ENCODE results near the gene HMCES. TPM values are rescaled to one million over a fixed set of nuclear protein-coding genes. Genes with fewer than 3 reads are reported as not detected.

The HMCES gene
- total and polyA plus RNA-seq, 2 donors (not counting 1 experiment from before 2014, with no cell fraction given) = 22.5 to 35.6 TPM

DNA sequence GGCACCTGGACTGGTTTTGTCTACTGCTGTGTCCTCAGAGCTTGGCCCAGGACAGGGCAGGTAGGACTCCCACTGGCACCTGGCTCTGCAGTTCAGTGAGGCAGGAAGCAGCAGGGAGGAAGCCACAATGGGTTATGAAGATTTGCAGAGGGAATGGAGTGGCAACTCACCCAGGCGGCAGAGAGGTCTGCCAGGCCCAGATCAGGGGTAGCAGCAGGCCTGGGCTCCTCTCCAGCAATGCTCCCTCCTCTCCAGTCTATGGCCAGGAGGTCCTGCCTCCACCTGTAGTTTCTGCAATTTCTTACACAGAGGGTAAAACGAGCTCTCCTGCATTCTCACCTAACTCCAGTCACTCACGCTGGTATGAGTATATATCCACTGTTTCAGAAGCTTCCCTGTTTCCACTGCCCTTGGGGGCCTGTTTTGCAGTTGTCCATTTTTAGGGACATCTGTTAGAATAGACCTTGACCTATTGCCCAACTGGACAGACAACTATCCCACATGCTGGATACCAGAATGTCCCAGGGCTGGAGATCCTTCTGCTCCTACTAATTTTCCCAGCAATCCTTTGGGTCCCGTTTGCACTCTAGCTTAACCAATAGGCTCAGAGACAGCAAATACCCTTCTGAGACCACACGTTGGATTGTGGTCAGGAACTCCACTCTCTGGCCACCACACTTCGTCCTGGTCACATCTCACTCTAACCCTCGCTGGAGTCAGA lies 35.2 kb downstream of the HMCES start:
- peaks cover 19% of the 10 kb centered on the region for H4K20me1 ChIP-seq (ENCODE audit: control insufficient read depth, insufficient read depth, low read length, poor library complexity, severe bottlenecking)
- H3K36me3 ChIP-seq (replicated peaks in 1 of 2; ENCODE audit: control extremely low read depth in 1 of 2, control insufficient read depth in 1 of 2, extremely low read depth in 1 of 2, insufficient read depth in 2 of 2, low read length in 1 of 2) = no peaks in the 10 kb centered on the region
- no peaks in the 10 kb centered on the region for H3K9me3 ChIP-seq (ENCODE audit: control extremely low read depth in 1 of 3, control insufficient read depth in 2 of 3, insufficient read depth in 1 of 3, low read length in 2 of 3)
- peaks cover 24 to 40% of the 10 kb centered on the region in 2 donors for H3K4me1 ChIP-seq (ENCODE audit: control insufficient read depth in 2 of 2, insufficient read depth in 2 of 2, low read length in 2 of 2)
- DNase-seq (no peak), ATAC-seq (ENCODE audit: low read depth) (no peak)
- no peak overlapping the region for H3K27ac ChIP-seq (ENCODE audit: low read length in 2 of 2)
- H2AFZ ChIP-seq (ENCODE audit: insufficient read depth, low read depth, low read length, poor library complexity, severe bottlenecking) = no peak overlapping the region
- H3K9ac ChIP-seq (ENCODE audit: low read length) = peak overlapping the region; percentile 74
- peak overlapping the region; percentile 41 for H3K27ac Mint-ChIP-seq
- peaks cover 13% of the 10 kb centered on the region for H3K27me3 Mint-ChIP-seq
- peak overlapping the region; percentile 88 for H3K4me3 Mint-ChIP-seq
- ChIA-PET POLR2A (interaction anchor here (1.2 kb wide), 1 partner anchor 34 kb away, joined by 4 read pairs; no protein-coding TSS in a partner anchor), CTCF (interaction anchor here (1.0 kb wide), 1 partner anchor 344 kb away, joined by 8 read pairs; no protein-coding TSS in a partner anchor)
- no peaks in the 10 kb centered on the region for H3K9me3 Mint-ChIP-seq (ENCODE audit: insufficient read depth)
- peak overlapping the region; percentile 97 for H3K4me2 ChIP-seq (replicated peaks; ENCODE audit: low read depth, low read length, poor library complexity, severe bottlenecking)
- TF ChIP-seq, protein P1, sequence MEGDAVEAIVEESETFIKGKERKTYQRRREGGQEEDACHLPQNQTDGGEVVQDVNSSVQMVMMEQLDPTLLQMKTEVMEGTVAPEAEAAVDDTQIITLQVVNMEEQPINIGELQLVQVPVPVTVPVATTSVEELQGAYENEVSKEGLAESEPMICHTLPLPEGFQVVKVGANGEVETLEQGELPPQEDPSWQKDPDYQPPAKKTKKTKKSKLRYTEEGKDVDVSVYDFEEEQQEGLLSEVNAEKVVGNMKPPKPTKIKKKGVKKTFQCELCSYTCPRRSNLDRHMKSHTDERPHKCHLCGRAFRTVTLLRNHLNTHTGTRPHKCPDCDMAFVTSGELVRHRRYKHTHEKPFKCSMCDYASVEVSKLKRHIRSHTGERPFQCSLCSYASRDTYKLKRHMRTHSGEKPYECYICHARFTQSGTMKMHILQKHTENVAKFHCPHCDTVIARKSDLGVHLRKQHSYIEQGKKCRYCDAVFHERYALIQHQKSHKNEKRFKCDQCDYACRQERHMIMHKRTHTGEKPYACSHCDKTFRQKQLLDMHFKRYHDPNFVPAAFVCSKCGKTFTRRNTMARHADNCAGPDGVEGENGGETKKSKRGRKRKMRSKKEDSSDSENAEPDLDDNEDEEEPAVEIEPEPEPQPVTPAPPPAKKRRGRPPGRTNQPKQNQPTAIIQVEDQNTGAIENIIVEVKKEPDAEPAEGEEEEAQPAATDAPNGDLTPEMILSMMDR (IDR thresholded peaks at IDR 0.05) = no peak
- TF ChIP-seq EZH2 (IDR thresholded peaks at IDR 0.05; ENCODE audit: borderline replicate concordance, insufficient read depth, low read depth, low read length, poor library complexity, severe bottlenecking) = no peak
- intact Hi-C loops (cut with micrococcal nuclease) = loop anchor here (2.0 kb wide), 1 partner anchor 129 kb away; no protein-coding TSS in a partner anchor
- peaks cover 27% of the 10 kb centered on the region for H3K4me1 Mint-ChIP-seq
- WGBS (ENCODE audit: insufficient coverage) = 48% methylated on average over 7 of the region's 7 CpGs
- peak overlapping the region in 4 of 5 experiments; percentile 77 to 84 (median 82) for H3K4me3 ChIP-seq (ENCODE audit: control extremely low read depth in 1 of 5, extremely low read depth in 1 of 5, insufficient read depth in 1 of 5, low read depth in 2 of 5, low read length in 4 of 5)
- peaks cover 0 to 19% (median 9%) of the 10 kb centered on the region in 4 experiments for H3K27me3 ChIP-seq (replicated peaks in 1 of 4; ENCODE audit: control extremely low read depth in 1 of 4, control insufficient read depth in 3 of 4, insufficient read depth in 4 of 4, low read length in 3 of 4)
- H3K79me2 ChIP-seq (ENCODE audit: control insufficient read depth, insufficient read depth, low read length) = peaks cover 4% of the 10 kb centered on the region

Measured in B cell (primary cell).